Renal cortical epithelial cell (primary cell): Measurements from ENCODE around the gene BTBD9. TPM values are rescaled to one million over a fixed set of nuclear protein-coding genes. Genes with fewer than 3 reads are reported as not detected.
A peak's percentile ranks its signal among the peaks of the same experiment; 100 is the strongest.

Experiments
- DNase-seq: peaks from one replicate; pipeline ENCODE4 v3.0.0-alpha.2; 2011; ENCODE audit warnings: low read depth
- total RNA-seq: library from RNA; depleted of rRNA; stranded (reverse); fragments of >200 nt; gene quantifications from 2 replicates; pipeline ENCODE4 v1.2.3, GENCODE V29; 2014

BTBD9 gene
- total RNA-seq, 1 donor from 2014 or later = 18.8 TPM

- DNase-seq = no peak
Measured at GRCh38 chr6:38555606-38556005, 84.1 kb downstream of the BTBD9 start.

GRCh38 chr6:38554700-38555413 is 84.9 kb downstream of the BTBD9 start:
- DNase-seq = peak; percentile 67

GRCh38 chr6:38554014-38554413 is 85.7 kb downstream of the BTBD9 start:
- no peak for DNase-seq

- DNase-seq = no peak
Measured at GRCh38 chr6:38552121-38552520, 87.6 kb downstream of the BTBD9 start.

- no peak for DNase-seq
Measured at GRCh38 chr6:38549795-38550194, 89.9 kb downstream of the BTBD9 start.

GRCh38 chr6:38549180-38549579 is 90.5 kb downstream of the BTBD9 start:
- DNase-seq = no peak

GRCh38 chr6:38543022-38543421 is 96.7 kb downstream of the BTBD9 start:
- DNase-seq = no peak

GRCh38 chr6:38542031-38542430 is 97.7 kb downstream of the BTBD9 start:
- DNase-seq = peak; percentile 80

- DNase-seq = no peak
Measured at GRCh38 chr6:38533064-38533463, 106.7 kb downstream of the BTBD9 start.

GRCh38 chr6:38531134-38531533 is 108.6 kb downstream of the BTBD9 start:
- no peak for DNase-seq

GRCh38 chr6:38528196-38528965 is 111.3 kb downstream of the BTBD9 start:
- peak; percentile 93 for DNase-seq

GRCh38 chr6:38527371-38527770 is 112.4 kb downstream of the BTBD9 start:
- DNase-seq = peak; percentile 43

- DNase-seq = no peak
Measured at GRCh38 chr6:38525888-38526287, 113.8 kb downstream of the BTBD9 start.

GRCh38 chr6:38524436-38525145 is 115.1 kb downstream of the BTBD9 start:
- DNase-seq = no peak

- no peak for DNase-seq
Measured at GRCh38 chr6:38522322-38522721, 117.4 kb downstream of the BTBD9 start.

- DNase-seq = no peak
Measured at GRCh38 chr6:38518511-38519304, 121.0 kb downstream of the BTBD9 start.

GRCh38 chr6:38517005-38517404 is 122.7 kb downstream of the BTBD9 start:
- DNase-seq = peak; percentile 47

GRCh38 chr6:38514399-38514798 is 125.3 kb downstream of the BTBD9 start:
- DNase-seq = no peak

GRCh38 chr6:38512211-38512610 is 127.5 kb downstream of the BTBD9 start:
- DNase-seq = no peak

- peak; percentile 42 for DNase-seq
Measured at GRCh38 chr6:38510205-38510604, 129.5 kb downstream of the BTBD9 start.

- peak; percentile 91 for DNase-seq
Measured at GRCh38 chr6:38509713-38510112, 130.0 kb downstream of the BTBD9 start.

- DNase-seq = peak; percentile 69
Measured at GRCh38 chr6:38508894-38509293, 130.8 kb downstream of the BTBD9 start.
